Activated CD4-positive, alpha-beta T cell treated with anti-CD3 and anti-CD28 coated beads, Interleukin-2, amount 50 U/mL, for 48 hours (primary cell): ENCODE measurements around the gene CFAP97.

Source experiments
- DNase-seq, 2 experiments: peaks; one replicate each; pipeline ENCODE4 v3.0.0-alpha.2; 2020

Gene CFAP97

GRCh38 chr4:185196437-185196836 lies 7.4 kb downstream of the CFAP97 start:
- DNase-seq = no peak

- no peak for DNase-seq
Observed at GRCh38 chr4:185194924-185195888, 8.6 kb downstream of the CFAP97 start.

- no peak for DNase-seq
Observed at GRCh38 chr4:185192059-185192458, 11.7 kb downstream of the CFAP97 start.

GRCh38 chr4:185190306-185190856 lies 13.4 kb downstream of the CFAP97 start:
- DNase-seq = no peak

GRCh38 chr4:185189606-185190305 lies 14.0 kb downstream of the CFAP97 start:
- DNase-seq = no peak

GRCh38 chr4:185186769-185187168 lies 17.0 kb downstream of the CFAP97 start:
- no peak for DNase-seq

- DNase-seq = peak; percentile 70 to 79
Observed at GRCh38 chr4:185183622-185184281, 20.0 kb downstream of the CFAP97 start.

- no peak for DNase-seq
Observed at GRCh38 chr4:185182239-185182638, 21.6 kb downstream of the CFAP97 start.

GRCh38 chr4:185179488-185179887 lies 24.3 kb downstream of the CFAP97 start:
- DNase-seq = peak; percentile 4 to 14

GRCh38 chr4:185171373-185172071 lies 32.3 kb downstream of the CFAP97 start:
- DNase-seq = no peak

- no peak for DNase-seq
Observed at GRCh38 chr4:185167234-185167633, 36.6 kb downstream of the CFAP97 start.

- DNase-seq = no peak
Observed at GRCh38 chr4:185165605-185166063, 38.2 kb downstream of the CFAP97 start.

- no peak for DNase-seq
Observed at GRCh38 chr4:185151296-185151695, 52.5 kb downstream of the CFAP97 start.

- no peak for DNase-seq
Observed at GRCh38 chr4:185149392-185149791, 54.4 kb downstream of the CFAP97 start.

- DNase-seq = no peak
Observed at GRCh38 chr4:185145572-185145971, 58.2 kb downstream of the CFAP97 start.

GRCh38 chr4:185144601-185145240 lies 59.1 kb downstream of the CFAP97 start:
- no peak for DNase-seq

GRCh38 chr4:185143601-185143969 lies 60.2 kb downstream of the CFAP97 start:
- DNase-seq = peak; percentile 16 to 31

GRCh38 chr4:185142912-185143600 lies 60.7 kb downstream of the CFAP97 start, which contains the start of gene SLC25A4:
TSS of gene SLC25A4 (plus strand) at chr4:185143266. CDS start at chr4:185143373, 107 bp downstream.
- peak; percentile 84 to 86 for DNase-seq

GRCh38 chr4:185142564-185142911 lies 61.3 kb downstream of the CFAP97 start:
- DNase-seq = no peak

- no peak for DNase-seq
Observed at GRCh38 chr4:185141777-185142176, 62.0 kb downstream of the CFAP97 start.

- no peak for DNase-seq
Observed at GRCh38 chr4:185139736-185140135, 64.1 kb downstream of the CFAP97 start.
